Measurements from ENCODE around the gene PLEKHO2. TPM values are rescaled to one million over a fixed set of nuclear protein-coding genes. Genes with fewer than 3 reads are reported as not detected.
A peak's percentile ranks its signal among the peaks of the same experiment; 100 is the strongest.

Gene PLEKHO2
- total and polyA plus RNA-seq, 2 of the 8 experiments (the other 6 are each of a cell fraction or from before 2014, with no cell fraction given) = 16.9 to 20.1 TPM

DNA sequence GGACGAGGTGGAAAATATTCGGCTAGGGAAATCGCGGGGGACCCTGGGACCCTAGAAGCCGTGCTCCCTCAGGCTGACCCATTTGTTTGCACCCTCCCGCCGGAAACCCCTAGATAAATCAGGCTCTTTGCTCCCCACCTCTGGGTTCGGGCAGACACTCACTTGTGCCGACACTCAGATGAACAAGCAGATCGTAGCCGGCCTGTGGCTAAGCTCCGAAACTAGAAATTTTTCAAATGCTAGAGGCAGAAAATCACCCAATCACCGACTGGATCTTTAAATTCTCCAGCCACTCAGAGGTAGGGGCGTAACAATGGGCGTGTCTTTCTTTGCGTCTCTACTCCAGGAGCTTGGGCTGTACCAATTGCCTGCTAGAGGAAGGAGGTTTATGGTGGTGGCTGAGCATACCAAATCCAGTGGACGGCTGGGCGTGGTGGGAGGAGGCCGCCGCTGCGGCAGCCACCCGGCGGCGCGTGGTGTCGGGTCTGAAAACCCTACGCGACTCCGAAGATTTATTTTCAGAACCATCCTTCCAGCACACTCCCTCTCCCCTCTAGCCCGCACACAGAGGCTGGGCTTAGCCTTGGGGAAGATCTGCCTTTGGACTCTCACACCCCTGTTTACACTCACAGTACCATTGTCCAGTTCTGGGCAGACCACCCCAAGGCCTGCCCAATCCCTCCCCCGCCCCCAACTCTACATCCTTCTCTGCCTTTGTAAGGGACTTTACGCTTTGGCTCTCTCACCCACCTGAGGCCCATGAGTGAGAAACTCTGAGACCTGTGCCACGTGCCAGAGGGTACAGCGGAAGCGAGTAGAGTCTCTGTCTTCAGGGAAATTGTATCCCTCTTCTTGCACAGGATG is 16.1 kb upstream of the PLEKHO2 start, which contains the start of gene PIF1 (continued):
- TF ChIP-seq HDAC2 (IDR thresholded peaks at IDR 0.05; ENCODE audit: borderline replicate concordance in 1 of 2, low read depth in 2 of 2, low read length in 2 of 2) (peak in 1 of 2 experiments; percentile 77; a peak in 2 of 4 replicates), SIN3A (conservative IDR thresholded peaks at IDR 0.05 in 1 of 2, IDR thresholded peaks at IDR 0.05 in 1 of 2; ENCODE audit: low read depth in 1 of 2, low read length in 2 of 2) (0 out of 4 replicates have a peak, but pooled peaks have one; percentile 50 to 63), HDAC6 (IDR thresholded peaks at IDR 0.05; ENCODE audit: low read depth, low read length) (no peak), SUZ12 (IDR thresholded peaks at IDR 0.05; ENCODE audit: low read length) (no peak), KDM1A (IDR thresholded peaks at IDR 0.05; ENCODE audit: borderline replicate concordance, low read length) (no peak), FOSL1 (IDR thresholded peaks at IDR 0.05; ENCODE audit: insufficient read depth, low read depth, low read length) (no peak), TCF12 (IDR thresholded peaks at IDR 0.05; ENCODE audit: low read depth, low read length) (no peak), SP1 (IDR thresholded peaks at IDR 0.05; ENCODE audit: low read depth, low read length) (peak; percentile 93), SP2 (IDR thresholded peaks at IDR 0.05; ENCODE audit: low read length) (no peak), POU5F1 (IDR thresholded peaks at IDR 0.05; ENCODE audit: low read depth, low read length) (no peak), SIX5 (IDR thresholded peaks at IDR 0.05; ENCODE audit: low read depth, low read length) (no peak), POLR2A (IDR thresholded peaks at IDR 0.05; ENCODE audit: control extremely low read depth in 1 of 2, low read depth in 2 of 2, low read length in 2 of 2) (peak; percentile 84 to 97), NRF1 (IDR thresholded peaks at IDR 0.05; ENCODE audit: low read depth, low read length) (peak; percentile 16; the same call in 1 of the 2 replicates), TEAD4 (IDR thresholded peaks at IDR 0.05; ENCODE audit: low read depth, low read length) (no peak), NANOG (IDR thresholded peaks at IDR 0.05; ENCODE audit: insufficient read depth, low read depth, low read length, poor library complexity, severe bottlenecking) (no peak), EZH2 (IDR thresholded peaks at IDR 0.05; ENCODE audit: low read depth, low read length, severe bottlenecking) (no peak), CBX8 (IDR thresholded peaks at IDR 0.05; ENCODE audit: borderline replicate concordance, low read depth, low read length) (no peak), MAFK (IDR thresholded peaks at IDR 0.05; ENCODE audit: low read depth, low read length) (no peak), CHD1 (IDR thresholded peaks at IDR 0.05; ENCODE audit: low read depth, low read length) (peak; percentile 83; the same call in 1 of the 2 replicates)
- TF ChIP-seq, protein P1, sequence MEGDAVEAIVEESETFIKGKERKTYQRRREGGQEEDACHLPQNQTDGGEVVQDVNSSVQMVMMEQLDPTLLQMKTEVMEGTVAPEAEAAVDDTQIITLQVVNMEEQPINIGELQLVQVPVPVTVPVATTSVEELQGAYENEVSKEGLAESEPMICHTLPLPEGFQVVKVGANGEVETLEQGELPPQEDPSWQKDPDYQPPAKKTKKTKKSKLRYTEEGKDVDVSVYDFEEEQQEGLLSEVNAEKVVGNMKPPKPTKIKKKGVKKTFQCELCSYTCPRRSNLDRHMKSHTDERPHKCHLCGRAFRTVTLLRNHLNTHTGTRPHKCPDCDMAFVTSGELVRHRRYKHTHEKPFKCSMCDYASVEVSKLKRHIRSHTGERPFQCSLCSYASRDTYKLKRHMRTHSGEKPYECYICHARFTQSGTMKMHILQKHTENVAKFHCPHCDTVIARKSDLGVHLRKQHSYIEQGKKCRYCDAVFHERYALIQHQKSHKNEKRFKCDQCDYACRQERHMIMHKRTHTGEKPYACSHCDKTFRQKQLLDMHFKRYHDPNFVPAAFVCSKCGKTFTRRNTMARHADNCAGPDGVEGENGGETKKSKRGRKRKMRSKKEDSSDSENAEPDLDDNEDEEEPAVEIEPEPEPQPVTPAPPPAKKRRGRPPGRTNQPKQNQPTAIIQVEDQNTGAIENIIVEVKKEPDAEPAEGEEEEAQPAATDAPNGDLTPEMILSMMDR (IDR thresholded peaks at IDR 0.05; ENCODE audit: control extremely low read depth in 1 of 3, insufficient read depth in 1 of 3, low read depth in 1 of 3, low read length in 3 of 3) = no peak

All from H1 (cell line).